Lower leg skin (tissue), 3 donors: ENCODE results near the gene KIN.

Experiments used
- CTCF ChIP-seq, 3 donors: fragments of 450-650 bp; IDR thresholded peaks; one replicate each; pipeline ENCODE4 v1.5.1; 2016; ENCODE audit warnings: antibody characterized with exemption in 3 of 3, mild to moderate bottlenecking in 3 of 3, moderate library complexity in 2 of 3
- POLR2A ChIP-seq, 2 donors: fragments of 450-650 bp; IDR thresholded peaks; one replicate each; pipeline ENCODE4 v1.6.1; 2016 to 2017; ENCODE audit warnings: antibody characterized with exemption in 2 of 2, mild to moderate bottlenecking in 1 of 2, moderate library complexity in 1 of 2

GRCh38 chr10:7826971-7827370, 39.2 kb upstream of the KIN start:
- TF ChIP-seq CTCF (IDR thresholded peaks at IDR 0.05): no peak
- TF ChIP-seq POLR2A (IDR thresholded peaks at IDR 0.05): no peak
